Uterus (tissue), 4 donors: ENCODE results near the gene RASGEF1C. TPM values are rescaled to one million over a fixed set of nuclear protein-coding genes. Genes with fewer than 3 reads are reported as not detected.
A peak's percentile ranks its signal among the peaks of the same experiment; 100 is the strongest.
"Not testable (repeated sequence)": the region's sequence is repeated elsewhere in the genome, so short reads cannot be mapped to it uniquely, and the experiment has no call there.

Experiments
- DNase-seq, 2 donors: peaks; one replicate each; pipeline ENCODE4 v3.0.0-alpha.2; 2019 to 2020
- H3K27ac ChIP-seq, 2 donors: fragments of 200-600 bp; sonication (generic); 1 replicate in 1 of 2; 2 replicates in 1 of 2; pipeline ENCODE4 v1.5.1; 2016 to 2018
- H3K27me3 ChIP-seq, 2 donors: fragments of 200-600 bp; sonication (generic); one replicate each; pipeline ENCODE4 v1.5.1; 2018 to 2019; ENCODE audit warnings: control low read depth in 1 of 2
- H3K36me3 ChIP-seq, 2 donors: fragments of 200-600 bp; sonication (generic); one replicate each; pipeline ENCODE4 v1.5.1; 2019; ENCODE audit warnings: control low read depth in 1 of 2
- H3K4me1 ChIP-seq, 2 donors: fragments of 200-600 bp; sonication (generic); one replicate each; pipeline ENCODE4 v1.5.1; 2018 to 2019; ENCODE audit warnings: control low read depth in 1 of 2
- H3K4me3 ChIP-seq, 2 donors: fragments of 200-600 bp; sonication (generic); 1 replicate in 1 of 2; 2 replicates in 1 of 2; pipeline ENCODE4 v1.5.1; 2018 to 2019; ENCODE audit warnings: mild to moderate bottlenecking in 1 of 2
- H3K9me3 ChIP-seq, 2 donors: fragments of 200-600 bp; sonication (generic); one replicate each; pipeline ENCODE4 v1.5.1; 2019; ENCODE audit warnings: control low read depth in 1 of 2
- POLR2A ChIP-seq, 2 donors: fragments of 450-650 bp; IDR thresholded peaks; one replicate each; pipeline ENCODE4 v1.6.1; 2016; ENCODE audit warnings: antibody characterized with exemption in 2 of 2, mild to moderate bottlenecking in 1 of 2, moderate library complexity in 1 of 2
- intact Hi-C: fragments of 100-400 bp; cut with DNase I; formaldehyde crosslinking; loops from one replicate; pipeline ENCODE4 v1.15.1; 2023; ENCODE audit warnings: low total_unique reads
- total RNA-seq, 4 donors: library from RNA; depleted of rRNA in 3 of 4; stranded (reverse); fragments of >200 nt in 3 of 4; gene quantifications; one replicate each; pipeline versions ENCODE4 v1.1.0 to v1.2.4, GENCODE V29; 2014 to 2023
- TF ChIP-seq, protein P1 (sequence below), 4 experiments: fragments of 200-600 bp in 2 of 4; fragments of 450-650 bp in 2 of 4; sonication (generic) in 2 of 4; IDR thresholded peaks; one replicate each; pipeline ENCODE4 v1.5.1; 2016 to 2019; ENCODE audit warnings: antibody characterized with exemption in 4 of 4, mild to moderate bottlenecking in 2 of 4, moderate library complexity in 1 of 4
- donor health status: DM: yes; HTN: yes; CAD: no.

RASGEF1C gene
- total RNA-seq, 4 donors from 2014 or later: 1.2 TPM; not detected in 3

DNA sequence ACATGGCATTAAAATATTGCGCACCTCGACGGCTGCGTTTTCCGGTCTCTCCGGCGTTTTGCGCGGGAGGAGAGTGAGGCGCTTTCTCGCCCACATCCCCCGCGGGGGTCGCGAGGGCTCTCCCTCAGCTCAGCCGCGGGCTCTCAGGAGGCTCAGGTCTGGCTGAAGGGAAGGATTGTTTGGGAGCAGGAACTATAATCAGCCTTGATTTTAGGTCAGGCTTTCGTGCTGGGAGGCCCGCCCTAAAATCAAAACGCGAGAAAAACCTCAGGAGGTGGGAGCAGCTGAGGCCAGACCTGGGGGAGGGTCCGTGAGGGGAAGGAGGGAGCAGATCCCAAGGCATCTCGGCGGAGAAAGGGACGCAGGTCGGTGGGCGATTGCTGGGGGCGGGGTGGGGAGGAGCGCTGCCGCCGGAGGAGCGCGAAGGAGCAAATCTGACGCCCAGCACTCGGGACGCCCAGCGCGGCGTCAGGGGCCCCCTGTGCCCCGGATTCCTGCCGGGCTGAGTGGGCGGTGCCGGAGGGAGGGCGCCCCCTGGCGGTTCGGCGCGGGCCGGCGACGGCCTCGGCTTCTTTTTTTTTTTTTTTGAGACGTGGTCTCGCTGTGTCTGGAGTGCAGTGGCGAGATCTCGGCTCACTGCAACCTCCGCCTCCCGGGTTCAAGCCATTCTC lies 118.8 kb downstream of the RASGEF1C start:
- peak in 1 of 2 donors; percentile 24 for TF ChIP-seq POLR2A (IDR thresholded peaks at IDR 0.05)
- TF ChIP-seq, protein P1, sequence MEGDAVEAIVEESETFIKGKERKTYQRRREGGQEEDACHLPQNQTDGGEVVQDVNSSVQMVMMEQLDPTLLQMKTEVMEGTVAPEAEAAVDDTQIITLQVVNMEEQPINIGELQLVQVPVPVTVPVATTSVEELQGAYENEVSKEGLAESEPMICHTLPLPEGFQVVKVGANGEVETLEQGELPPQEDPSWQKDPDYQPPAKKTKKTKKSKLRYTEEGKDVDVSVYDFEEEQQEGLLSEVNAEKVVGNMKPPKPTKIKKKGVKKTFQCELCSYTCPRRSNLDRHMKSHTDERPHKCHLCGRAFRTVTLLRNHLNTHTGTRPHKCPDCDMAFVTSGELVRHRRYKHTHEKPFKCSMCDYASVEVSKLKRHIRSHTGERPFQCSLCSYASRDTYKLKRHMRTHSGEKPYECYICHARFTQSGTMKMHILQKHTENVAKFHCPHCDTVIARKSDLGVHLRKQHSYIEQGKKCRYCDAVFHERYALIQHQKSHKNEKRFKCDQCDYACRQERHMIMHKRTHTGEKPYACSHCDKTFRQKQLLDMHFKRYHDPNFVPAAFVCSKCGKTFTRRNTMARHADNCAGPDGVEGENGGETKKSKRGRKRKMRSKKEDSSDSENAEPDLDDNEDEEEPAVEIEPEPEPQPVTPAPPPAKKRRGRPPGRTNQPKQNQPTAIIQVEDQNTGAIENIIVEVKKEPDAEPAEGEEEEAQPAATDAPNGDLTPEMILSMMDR (IDR thresholded peaks at IDR 0.05): peak; percentile 70 to 84 (median 77)
- no peaks in the 10 kb centered on the region for H3K36me3 ChIP-seq
- peak overlapping the region; percentile 37 to 50 for H3K4me3 ChIP-seq
- no peaks in the 10 kb centered on the region for H3K4me1 ChIP-seq
- H3K27ac ChIP-seq: peak overlapping the region; percentile 78 to 90
- no peaks in the 10 kb centered on the region for H3K27me3 ChIP-seq
- intact Hi-C loops: no loop called here
- no peaks in the 10 kb centered on the region for H3K9me3 ChIP-seq
- peak; percentile 59 to 75 for DNase-seq

- H3K9me3 ChIP-seq, intact Hi-C loops, H3K27me3 ChIP-seq, H3K36me3 ChIP-seq, H3K4me1 ChIP-seq, DNase-seq: not testable (repeated sequence)
- Histone ChIP-seq H3K27ac (peak overlapping the region in 1 of 2 donors; percentile 90), H3K4me3 (peak overlapping the region in 1 of 2 donors; percentile 37)
Observed at GRCh38 chr5:180089628-180090027, 119.4 kb downstream of the RASGEF1C start.

- TF ChIP-seq, protein P1 (IDR thresholded peaks at IDR 0.05): no peak
- no peak for TF ChIP-seq POLR2A (IDR thresholded peaks at IDR 0.05)
- Histone ChIP-seq H3K4me1 (no peaks in the 10 kb centered on the region), H3K27me3 (no peaks in the 10 kb centered on the region), H3K36me3 (no peaks in the 10 kb centered on the region), H3K4me3 (no peak overlapping the region), H3K27ac (no peak overlapping the region), H3K9me3 (no peaks in the 10 kb centered on the region)
- intact Hi-C loops: no loop called here
- DNase-seq: no peak
Observed at GRCh38 chr5:180088561-180088960, 120.5 kb downstream of the RASGEF1C start.

- H3K9me3 ChIP-seq: no peaks in the 10 kb centered on the region
- H3K4me1 ChIP-seq: no peaks in the 10 kb centered on the region
- no peak overlapping the region for H3K27ac ChIP-seq
- intact Hi-C loops: no loop called here
- DNase-seq: no peak
- H3K27me3 ChIP-seq: no peaks in the 10 kb centered on the region
- TF ChIP-seq, protein P1 (IDR thresholded peaks at IDR 0.05): no peak
- TF ChIP-seq POLR2A (IDR thresholded peaks at IDR 0.05): no peak
- H3K36me3 ChIP-seq: no peaks in the 10 kb centered on the region
- no peak overlapping the region for H3K4me3 ChIP-seq
Observed at GRCh38 chr5:180086816-180087399, 122.1 kb downstream of the RASGEF1C start.

DNA sequence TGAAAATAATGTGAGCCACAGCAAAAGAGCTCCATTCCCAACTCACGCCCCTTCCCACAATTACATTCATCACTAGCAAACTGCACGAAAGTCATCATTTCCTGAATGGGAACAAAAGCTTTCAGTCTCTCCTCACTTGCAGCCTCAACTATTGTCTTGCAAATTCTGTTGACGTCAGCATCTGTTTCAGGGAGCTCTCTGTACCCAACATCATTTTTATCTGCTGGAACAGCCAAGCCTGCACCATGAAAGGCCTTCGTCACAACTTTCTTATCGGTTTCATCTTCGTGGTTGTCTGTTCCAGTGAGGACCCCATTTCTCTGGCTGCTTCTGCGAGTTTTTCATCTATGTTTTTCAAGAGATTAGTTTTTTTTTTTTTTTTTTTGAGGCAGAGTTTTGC lies 123.2 kb downstream of the RASGEF1C start:
- Histone ChIP-seq H3K27me3 (no peaks in the 10 kb centered on the region), H3K4me1 (no peaks in the 10 kb centered on the region), H3K36me3 (no peaks in the 10 kb centered on the region), H3K4me3 (no peak overlapping the region), H3K27ac (no peak overlapping the region), H3K9me3 (no peaks in the 10 kb centered on the region)
- TF ChIP-seq POLR2A (IDR thresholded peaks at IDR 0.05): no peak
- TF ChIP-seq, protein P1 (IDR thresholded peaks at IDR 0.05): no peak
- intact Hi-C loops: no loop called here
- no peak for DNase-seq
